Measurements from ENCODE around the gene MUC2.

GRCh38 chr11:1026163-1026450 is 48.6 kb upstream of the MUC2 start:
- no peak for TF ChIP-seq POLR2A (IDR thresholded peaks at IDR 0.05)
- TF ChIP-seq CTCF (IDR thresholded peaks at IDR 0.05), result no peak
